Measurements from ENCODE around the gene JUN.

JUN gene

GRCh38 chr1:58783090-58783992 is 506 bp downstream of the JUN start:
- TF ChIP-seq CTCF (IDR thresholded peaks at IDR 0.05; ENCODE audit: low read depth, low read length): no peak
- H3K27me3 ChIP-seq: no peaks in the 10 kb centered on the region
- H3K36me3 ChIP-seq: peaks cover 11% of the 10 kb centered on the region
- DNase-seq: peak; percentile 36
- peak overlapping the region; percentile 86 for H3K4me3 ChIP-seq (ENCODE audit: low read depth, low read length)
- no peaks in the 10 kb centered on the region for H3K4me1 ChIP-seq
- H3K9me3 ChIP-seq: no peaks in the 10 kb centered on the region

GRCh38 chr1:58782178-58783089 is 1.4 kb downstream of the JUN start:
- DNase-seq: peak; percentile 58
- no peaks in the 10 kb centered on the region for H3K4me1 ChIP-seq
- H3K27me3 ChIP-seq: no peaks in the 10 kb centered on the region
- H3K9me3 ChIP-seq: no peaks in the 10 kb centered on the region
- no peak for TF ChIP-seq CTCF (IDR thresholded peaks at IDR 0.05; ENCODE audit: low read depth, low read length)
- peak overlapping the region; percentile 86 for H3K4me3 ChIP-seq (ENCODE audit: low read depth, low read length)
- H3K36me3 ChIP-seq: peaks cover 11% of the 10 kb centered on the region

- no peaks in the 10 kb centered on the region for H3K27me3 ChIP-seq
- no peaks in the 10 kb centered on the region for H3K4me1 ChIP-seq
- H3K36me3 ChIP-seq: peaks cover 11% of the 10 kb centered on the region
- TF ChIP-seq CTCF (IDR thresholded peaks at IDR 0.05; ENCODE audit: low read depth, low read length): peak; percentile 28; the same call in 1 of the 2 replicates
- DNase-seq: peak; percentile 65
- H3K9me3 ChIP-seq: no peaks in the 10 kb centered on the region
- H3K4me3 ChIP-seq (ENCODE audit: low read depth, low read length): peak overlapping the region; percentile 86
Measured at GRCh38 chr1:58781541-58782177, 2.2 kb downstream of the JUN start.

- peak overlapping the region; percentile 86 for H3K4me3 ChIP-seq (ENCODE audit: low read depth, low read length)
- DNase-seq: no peak
- H3K4me1 ChIP-seq: no peaks in the 10 kb centered on the region
- no peaks in the 10 kb centered on the region for H3K9me3 ChIP-seq
- H3K27me3 ChIP-seq: no peaks in the 10 kb centered on the region
- no peak for TF ChIP-seq CTCF (IDR thresholded peaks at IDR 0.05; ENCODE audit: low read depth, low read length)
- peaks cover 11% of the 10 kb centered on the region for H3K36me3 ChIP-seq
Measured at GRCh38 chr1:58780836-58781452, 2.9 kb downstream of the JUN start.

GRCh38 chr1:58780411-58780810 is 3.4 kb downstream of the JUN start:
- no peak for DNase-seq
- Histone ChIP-seq H3K4me1 (no peaks in the 10 kb centered on the region), H3K9me3 (no peaks in the 10 kb centered on the region), H3K27me3 (no peaks in the 10 kb centered on the region), H3K4me3 (ENCODE audit: low read depth, low read length) (peak overlapping the region; percentile 86), H3K36me3 (peaks cover 11% of the 10 kb centered on the region)
- TF ChIP-seq CTCF (IDR thresholded peaks at IDR 0.05; ENCODE audit: low read depth, low read length): no peak

All from BE2C (cell line).